CD14-positive monocyte (primary cell): ENCODE results near the gene TBXT. TPM values are rescaled to one million over a fixed set of nuclear protein-coding genes. Genes with fewer than 3 reads are reported as not detected.

Source experiments
- DNase-seq, 3 donors: peaks; one replicate each; pipeline ENCODE4 v3.0.0-alpha.2; 2011 to 2022
- H2AFZ ChIP-seq: 2 replicates; pipeline ENCODE4 v1.6.0; 2012; ENCODE audit warnings: mild to moderate bottlenecking, low read depth, low read length, inconsistent platforms; ENCODE audit not compliant: insufficient read depth, poor library complexity, severe bottlenecking
- H3K27ac ChIP-seq, 2 donors: 1 replicate in 1 of 2; 2 replicates in 1 of 2; pipeline ENCODE4 v1.5.1; 2012 to 2013; ENCODE audit warnings: low read length in 2 of 2, control low read depth in 1 of 2, inconsistent platforms in 1 of 2, low read depth in 1 of 2, mild to moderate bottlenecking in 1 of 2
- H3K27me3 ChIP-seq, 2 donors: one replicate each; pipeline versions ENCODE4 v1.6.0 to v1.6.1; 2011 to 2013; ENCODE audit warnings: low read length in 2 of 2; ENCODE audit not compliant: control insufficient read depth in 2 of 2, insufficient read depth in 2 of 2
- H3K36me3 ChIP-seq, 2 donors: replicated peaks in 1 of 2; 1 replicate in 1 of 2; 2 replicates in 1 of 2; pipeline versions ENCODE4 v1.5.1 to v1.6.1; 2012 to 2013; ENCODE audit warnings: low read length in 2 of 2, control low read depth in 1 of 2, inconsistent platforms in 1 of 2, mild to moderate bottlenecking in 1 of 2; ENCODE audit not compliant: insufficient read depth in 2 of 2, control insufficient read depth in 1 of 2
- H3K4me1 ChIP-seq, 2 donors: 1 replicate in 1 of 2; 2 replicates in 1 of 2; pipeline versions ENCODE4 v1.5.1 to v1.6.1; 2012 to 2013; ENCODE audit warnings: low read length in 2 of 2, control low read depth in 1 of 2, inconsistent platforms in 1 of 2, mild to moderate bottlenecking in 1 of 2, moderate library complexity in 1 of 2; ENCODE audit not compliant: insufficient read depth in 2 of 2, control insufficient read depth in 1 of 2
- H3K4me2 ChIP-seq: replicated peaks from 2 replicates; pipeline ENCODE3; 2012; ENCODE audit warnings: low read length, moderate library complexity, mild to moderate bottlenecking; ENCODE audit not compliant: poor library complexity, severe bottlenecking; ENCODE audit errors: extremely low read depth
- H3K4me3 ChIP-seq, 3 experiments: fragments of 200-600 bp in 1 of 3; sonication (generic) in 1 of 3; replicated peaks in 1 of 3; 1 replicate in 2 of 3; 2 replicates in 1 of 3; pipeline ENCODE4 v1.5.1; 2011 to 2013; ENCODE audit warnings: low read length in 3 of 3, mild to moderate bottlenecking in 3 of 3, control low read depth in 2 of 3, low read depth in 2 of 3, inconsistent platforms in 1 of 3, moderate library complexity in 1 of 3
- H3K79me2 ChIP-seq: 2 replicates; pipeline ENCODE4 v1.6.0; 2012; ENCODE audit warnings: mild to moderate bottlenecking, control low read depth, inconsistent platforms, low read length, moderate library complexity; ENCODE audit not compliant: insufficient read depth
- H3K9ac ChIP-seq: 2 replicates; pipeline ENCODE4 v1.6.0; 2017; ENCODE audit warnings: low read length, mild to moderate bottlenecking; ENCODE audit not compliant: insufficient read depth, poor library complexity, severe bottlenecking
- H3K9me3 ChIP-seq, 2 donors: replicated peaks in 1 of 2; 1 replicate in 1 of 2; 2 replicates in 1 of 2; pipeline versions ENCODE4 v1.5.1 to v1.6.1; 2012 to 2013; ENCODE audit warnings: low read length in 2 of 2, control low read depth in 1 of 2; ENCODE audit not compliant: control insufficient read depth in 1 of 2, insufficient read depth in 1 of 2
- H4K20me1 ChIP-seq: 2 replicates; pipeline ENCODE4 v1.6.0; 2012; ENCODE audit warnings: mild to moderate bottlenecking, low read length, control low read depth, moderate library complexity; ENCODE audit not compliant: insufficient read depth
- H3K27ac Mint-ChIP-seq, 7 donors: one replicate each; pipeline ENCODE4 v1.8.0; 2020; ENCODE audit warnings: mild to moderate bottlenecking in 7 of 7, mixed read lengths in 7 of 7, moderate library complexity in 6 of 7, inconsistent platforms in 2 of 7
- H3K27me3 Mint-ChIP-seq, 3 donors: one replicate each; pipeline ENCODE4 v1.8.0; 2021 to 2022; ENCODE audit warnings: low read depth in 3 of 3, mild to moderate bottlenecking in 3 of 3, mixed read lengths in 3 of 3, moderate library complexity in 3 of 3, inconsistent platforms in 1 of 3
- H3K36me3 Mint-ChIP-seq, 2 donors: one replicate each; pipeline ENCODE4 v1.8.0; 2020; ENCODE audit warnings: mixed read lengths in 2 of 2, inconsistent platforms in 1 of 2, mild to moderate bottlenecking in 1 of 2
- H3K4me1 Mint-ChIP-seq: one replicate; pipeline ENCODE4 v1.8.0; 2020; ENCODE audit warnings: mild to moderate bottlenecking, mixed read lengths
- H3K4me3 Mint-ChIP-seq, 2 donors: one replicate each; pipeline ENCODE4 v1.8.0; 2020; ENCODE audit warnings: mild to moderate bottlenecking in 2 of 2, mixed read lengths in 2 of 2, moderate library complexity in 1 of 2
- H3K9me3 Mint-ChIP-seq, 7 donors: one replicate each; pipeline ENCODE4 v1.8.0; 2020 to 2022; ENCODE audit warnings: mixed read lengths in 7 of 7, mild to moderate bottlenecking in 6 of 7, moderate library complexity in 6 of 7, inconsistent platforms in 2 of 7
- WGBS: methylation state at CpG from one replicate; pipeline ENCODE4 v1.1.5; 2013; ENCODE audit warnings: missing lambda C conversion rate; ENCODE audit not compliant: insufficient coverage; 5-methylcytosine and 5-hydroxymethylcytosine counted together
- intact Hi-C, 2 donors: fragments of 100-400 bp; cut with micrococcal nuclease; formaldehyde crosslinking; loops; one replicate each; pipeline versions ENCODE4 v1.15.0 to v1.15.1; 2023
- polyA plus RNA-seq, 3 donors: library from polyadenylated mRNA; depleted of rRNA in 1 of 3; unstranded in 2 of 3; stranded (reverse) in 1 of 3; fragments of 300-500 nt in 2 of 3; fragments of >200 nt in 1 of 3; fragmentation: Illumina TruSeq in 2 of 3; gene quantifications; 1 replicate in 2 of 3; 2 replicates in 1 of 3; pipeline ENCODE4 v1.2.3, GENCODE V29; 2012 to 2021
- TF ChIP-seq, protein P1 (sequence below): fragments of 200-600 bp; IDR thresholded peaks from one replicate; pipeline ENCODE4 v1.8.0; 2022; ENCODE audit warnings: antibody characterized with exemption, mild to moderate bottlenecking

TBXT gene
- polyA plus RNA-seq, 3 donors: not detected

GRCh38 chr6:166145751-166146150, 21.9 kb downstream of the TBXT start:
- no peaks in the 10 kb centered on the region for H3K36me3 ChIP-seq
- H4K20me1 ChIP-seq: no peaks in the 10 kb centered on the region
- Mint-ChIP-seq H3K4me3 (no peak overlapping the region), H3K27me3 (peaks cover 10 to 14% (median 12%) of the 10 kb centered on the region in 3 donors), H3K27ac (no peak overlapping the region), H3K9me3 (peaks cover 5 to 25% (median 10%) of the 10 kb centered on the region in 7 donors), H3K4me1 (no peaks in the 10 kb centered on the region), H3K36me3 (no peaks in the 10 kb centered on the region)
- intact Hi-C loops: no loop called here
- no peak overlapping the region for H2AFZ ChIP-seq
- no peaks in the 10 kb centered on the region for H3K27me3 ChIP-seq
- no peaks in the 10 kb centered on the region for H3K4me1 ChIP-seq
- no peak overlapping the region for H3K4me2 ChIP-seq
- no peak for DNase-seq
- H3K27ac ChIP-seq: no peak overlapping the region
- TF ChIP-seq, protein P1, sequence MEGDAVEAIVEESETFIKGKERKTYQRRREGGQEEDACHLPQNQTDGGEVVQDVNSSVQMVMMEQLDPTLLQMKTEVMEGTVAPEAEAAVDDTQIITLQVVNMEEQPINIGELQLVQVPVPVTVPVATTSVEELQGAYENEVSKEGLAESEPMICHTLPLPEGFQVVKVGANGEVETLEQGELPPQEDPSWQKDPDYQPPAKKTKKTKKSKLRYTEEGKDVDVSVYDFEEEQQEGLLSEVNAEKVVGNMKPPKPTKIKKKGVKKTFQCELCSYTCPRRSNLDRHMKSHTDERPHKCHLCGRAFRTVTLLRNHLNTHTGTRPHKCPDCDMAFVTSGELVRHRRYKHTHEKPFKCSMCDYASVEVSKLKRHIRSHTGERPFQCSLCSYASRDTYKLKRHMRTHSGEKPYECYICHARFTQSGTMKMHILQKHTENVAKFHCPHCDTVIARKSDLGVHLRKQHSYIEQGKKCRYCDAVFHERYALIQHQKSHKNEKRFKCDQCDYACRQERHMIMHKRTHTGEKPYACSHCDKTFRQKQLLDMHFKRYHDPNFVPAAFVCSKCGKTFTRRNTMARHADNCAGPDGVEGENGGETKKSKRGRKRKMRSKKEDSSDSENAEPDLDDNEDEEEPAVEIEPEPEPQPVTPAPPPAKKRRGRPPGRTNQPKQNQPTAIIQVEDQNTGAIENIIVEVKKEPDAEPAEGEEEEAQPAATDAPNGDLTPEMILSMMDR: no peak
- WGBS: 100% methylated on average over 2 of the region's 5 CpGs
- H3K9ac ChIP-seq: no peak overlapping the region
- H3K79me2 ChIP-seq: no peaks in the 10 kb centered on the region
- peaks cover 4 to 12% of the 10 kb centered on the region in 2 donors for H3K9me3 ChIP-seq
- H3K4me3 ChIP-seq: no peak overlapping the region

GRCh38 chr6:166143011-166143410, 24.6 kb downstream of the TBXT start:
- TF ChIP-seq, protein P1: no peak
- H3K4me3 ChIP-seq: no peak overlapping the region
- Mint-ChIP-seq H3K4me1 (no peaks in the 10 kb centered on the region), H3K36me3 (no peaks in the 10 kb centered on the region), H3K4me3 (no peak overlapping the region), H3K27ac (no peak overlapping the region), H3K9me3 (peaks cover 0 to 12% (median 2%) of the 10 kb centered on the region in 7 donors), H3K27me3 (peaks cover 5 to 14% (median 13%) of the 10 kb centered on the region in 3 donors)
- H3K36me3 ChIP-seq: no peaks in the 10 kb centered on the region
- H3K9ac ChIP-seq: no peak overlapping the region
- no peaks in the 10 kb centered on the region for H3K9me3 ChIP-seq
- H4K20me1 ChIP-seq: no peaks in the 10 kb centered on the region
- 29% methylated on average over 1 of the region's 2 CpGs for WGBS
- no peaks in the 10 kb centered on the region for H3K79me2 ChIP-seq
- no peak overlapping the region for H2AFZ ChIP-seq
- no peak overlapping the region for H3K27ac ChIP-seq
- H3K4me1 ChIP-seq: no peaks in the 10 kb centered on the region
- no peak for DNase-seq
- intact Hi-C loops: no loop called here
- no peaks in the 10 kb centered on the region for H3K27me3 ChIP-seq
- no peak overlapping the region for H3K4me2 ChIP-seq
